Renal cortical epithelial cell (primary cell): ENCODE data around the gene EGR1. TPM values are rescaled to one million over a fixed set of nuclear protein-coding genes. Genes with fewer than 3 reads are reported as not detected.
"Not testable (repeated sequence)": the region's sequence is repeated elsewhere in the genome, so short reads cannot be mapped to it uniquely, and the experiment has no call there.

Experiments
- DNase-seq: peaks from one replicate; pipeline ENCODE4 v3.0.0-alpha.2; 2011; ENCODE audit warnings: low read depth
- total RNA-seq: library from RNA; depleted of rRNA; stranded (reverse); fragments of >200 nt; gene quantifications from 2 replicates; pipeline ENCODE4 v1.2.3, GENCODE V29; 2014

EGR1 gene
- total RNA-seq, 1 donor from 2014 or later: 12.3 TPM

DNA sequence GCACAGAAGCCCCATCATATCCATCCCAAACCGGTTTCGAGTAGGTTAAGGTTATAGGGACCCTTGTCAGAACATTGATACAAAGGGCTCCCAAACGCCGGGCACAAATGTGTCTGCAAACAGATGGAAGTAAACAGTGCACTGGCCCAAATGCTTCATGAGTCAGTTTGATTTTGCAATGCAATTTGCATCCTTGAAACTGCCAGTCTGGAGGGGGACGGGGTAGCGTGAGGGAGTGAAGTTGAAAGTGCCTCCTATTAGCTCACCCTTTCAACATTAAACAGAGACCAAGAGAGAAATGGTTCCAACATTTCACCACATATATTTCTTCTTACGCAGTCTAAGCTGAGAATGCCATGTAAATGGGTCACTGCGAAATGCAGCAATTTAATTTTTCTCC lies 42.2 kb downstream of the EGR1 start:
- DNase-seq: not testable (repeated sequence)

DNA sequence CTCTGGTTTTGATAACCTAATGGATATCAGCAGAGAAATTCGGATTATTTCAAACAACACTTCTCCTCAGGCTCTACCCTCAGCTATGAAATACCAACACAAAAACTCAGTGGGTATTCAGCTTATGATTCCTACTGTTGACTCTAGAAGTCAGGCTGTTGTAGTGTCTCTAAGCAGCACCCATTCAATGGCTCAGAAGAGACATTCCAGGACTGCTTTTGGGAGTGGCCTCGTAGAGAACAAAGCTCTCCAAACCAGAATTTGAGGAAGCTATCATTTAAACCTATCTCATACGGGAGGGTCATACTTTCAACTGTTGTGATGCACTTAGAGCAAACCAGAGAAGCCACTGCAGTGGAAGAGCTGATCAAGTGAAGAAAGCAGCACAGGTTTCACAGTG lies 43.7 kb downstream of the EGR1 start:
- DNase-seq: no peak

DNA sequence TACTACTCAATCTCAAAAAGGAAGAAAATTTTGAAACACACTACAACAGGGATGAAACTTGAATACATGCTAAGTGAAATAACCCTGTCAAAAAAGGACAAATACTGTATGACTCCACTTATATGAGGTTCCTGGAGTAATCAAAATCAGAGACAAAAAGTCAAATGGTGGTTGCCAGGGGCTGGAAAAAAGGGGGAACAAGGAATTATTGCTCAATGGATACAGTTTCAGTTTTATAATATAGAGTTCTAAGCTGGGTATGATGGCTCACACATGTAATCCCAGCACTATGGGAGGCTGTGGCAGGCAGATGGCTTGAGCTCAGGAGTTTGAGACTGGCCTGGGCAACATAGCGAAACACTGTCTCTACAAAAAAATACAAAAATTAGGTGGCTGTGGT lies 48.7 kb downstream of the EGR1 start:
- no peak for DNase-seq

DNA sequence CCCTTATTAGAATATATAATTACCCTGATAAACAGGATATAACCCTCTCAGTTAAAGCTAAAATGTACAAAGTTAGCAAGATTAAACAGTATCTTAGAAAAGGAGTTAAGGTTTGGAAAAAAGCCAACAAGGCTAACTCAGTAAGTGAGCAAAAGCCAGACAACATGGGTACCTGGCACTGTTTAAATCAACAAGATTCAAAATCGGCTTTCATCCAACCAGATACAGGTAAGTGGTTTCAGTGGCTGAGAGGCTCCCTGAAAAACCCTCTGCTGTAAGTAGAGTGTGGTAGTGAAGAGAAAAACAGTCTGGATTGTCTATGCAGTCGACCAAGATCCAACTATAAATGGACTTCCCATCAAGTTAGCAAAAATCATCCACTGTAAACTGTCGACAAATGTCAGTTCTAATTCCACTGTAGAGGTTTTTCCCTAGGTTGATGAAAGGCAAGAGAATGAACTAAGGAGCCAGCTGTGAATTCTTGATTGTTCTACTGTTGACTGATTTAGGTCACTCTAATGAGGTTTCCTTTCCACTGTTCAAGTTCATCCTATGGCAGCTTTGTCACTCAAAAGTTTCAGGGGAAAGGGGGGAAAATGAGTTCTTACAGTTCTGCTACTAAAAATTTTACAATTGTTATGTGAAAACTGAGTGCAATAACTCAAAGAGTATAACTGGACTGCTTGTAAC lies 50.4 kb downstream of the EGR1 start:
- DNase-seq: no peak

DNA sequence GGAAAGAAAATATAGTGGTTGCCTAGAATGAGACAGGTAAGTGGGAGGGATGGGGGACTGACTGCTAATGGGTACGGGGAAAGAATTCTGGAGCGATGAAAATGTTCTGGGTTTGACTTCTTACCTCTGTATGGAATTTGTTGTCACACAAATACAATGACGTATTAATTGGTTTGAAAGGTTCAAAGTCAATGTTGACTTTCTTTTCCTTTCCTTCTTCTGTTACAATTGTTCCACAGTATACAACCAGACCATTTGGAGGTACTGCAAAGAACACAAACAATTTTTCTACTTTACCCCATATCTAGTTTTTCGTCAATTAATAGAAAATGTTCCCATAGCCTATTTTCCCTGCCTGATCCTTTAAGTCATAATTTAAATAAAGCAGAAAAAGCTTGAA lies 52.2 kb downstream of the EGR1 start:
- DNase-seq: no peak

Other genes with a start within 250 kb of the EGR1 start
- not detected in 2 replicates for gene GFRA3, start 190.9 kb upstream of the EGR1 start, total RNA-seq
- 0.35 and 2.6 TPM in 2 replicates for gene CDC25C, start 133.7 kb upstream of the EGR1 start, total RNA-seq
- 26.2 and 29.2 TPM in 2 replicates for gene FAM53C, start 127.2 kb upstream of the EGR1 start, total RNA-seq
- 44.5 and 79.7 TPM in 2 replicates for gene KDM3B, start 112.8 kb upstream of the EGR1 start, total RNA-seq
- gene REEP2, start 26.4 kb upstream of the EGR1 start, total RNA-seq: 2.1 and 7.6 TPM in 2 replicates
- 135 and 213 TPM in 2 replicates for gene ETF1, start 77.8 kb downstream of the EGR1 start, total RNA-seq
- 386 and 419 TPM in 2 replicates for gene HSPA9, start 109.9 kb downstream of the EGR1 start, total RNA-seq